Thyroid gland (tissue), 4 donors: ENCODE data around the gene KLHDC7A. TPM values are rescaled to one million over a fixed set of nuclear protein-coding genes. Genes with fewer than 3 reads are reported as not detected.

Experiments
- DNase-seq, 2 donors: peaks; one replicate each; pipeline ENCODE4 v3.0.0-alpha.2; 2019
- H3K27ac ChIP-seq, 3 donors: fragments of 200-600 bp; sonication (generic); 1 replicate in 2 of 3; 2 replicates in 1 of 3; pipeline ENCODE4 v1.5.1; 2016 to 2019; ENCODE audit warnings: mild to moderate bottlenecking in 1 of 3, moderate library complexity in 1 of 3
- H3K27me3 ChIP-seq: fragments of 200-600 bp; sonication (generic); one replicate; pipeline ENCODE4 v1.5.1; 2019
- H3K36me3 ChIP-seq, 2 donors: fragments of 200-600 bp; sonication (generic); one replicate each; pipeline ENCODE4 v1.5.1; 2016 to 2019
- H3K4me1 ChIP-seq, 2 donors: fragments of 200-600 bp; sonication (generic); one replicate each; pipeline ENCODE4 v1.5.1; 2017 to 2019
- H3K4me3 ChIP-seq, 3 donors: fragments of 200-600 bp; sonication (generic); replicated peaks in 1 of 3; 1 replicate in 2 of 3; 2 replicates in 1 of 3; pipeline ENCODE4 v1.5.1; 2016; ENCODE audit warnings: mild to moderate bottlenecking in 1 of 3
- H3K9me3 ChIP-seq: fragments of 200-600 bp; sonication (generic); one replicate; pipeline ENCODE4 v1.5.1; 2017
- CTCF ChIP-seq, 6 experiments: fragments of 200-600 bp in 3 of 6; fragments of 450-650 bp in 3 of 6; sonication (generic) in 3 of 6; IDR thresholded peaks; one replicate each; pipeline ENCODE4 v1.5.1; 2016 to 2019; ENCODE audit warnings: antibody characterized with exemption in 6 of 6, mild to moderate bottlenecking in 2 of 6, inconsistent platforms in 1 of 6, moderate library complexity in 1 of 6
- POLR2A ChIP-seq, 2 donors: fragments of 450-650 bp; IDR thresholded peaks; one replicate each; pipeline ENCODE4 v1.6.1; 2017; ENCODE audit warnings: antibody characterized with exemption in 2 of 2, mild to moderate bottlenecking in 2 of 2, moderate library complexity in 1 of 2
- WGBS, 2 donors: methylation state at CpG; one replicate each; pipeline ENCODE4 v1.1.5; 2017; 5-methylcytosine and 5-hydroxymethylcytosine counted together
- intact Hi-C: fragments of 100-400 bp; cut with DNase I; formaldehyde crosslinking; loops from one replicate; pipeline ENCODE4 v1.15.1; 2023
- total RNA-seq, 4 donors: library from RNA; depleted of rRNA; stranded (reverse); fragments of >200 nt; gene quantifications; one replicate each; pipeline ENCODE4 v1.2.3, GENCODE V29; 2016

Gene KLHDC7A
- total RNA-seq, 4 donors from 2014 or later = 0.40 to 9.9 (median 4.7) TPM

DNA sequence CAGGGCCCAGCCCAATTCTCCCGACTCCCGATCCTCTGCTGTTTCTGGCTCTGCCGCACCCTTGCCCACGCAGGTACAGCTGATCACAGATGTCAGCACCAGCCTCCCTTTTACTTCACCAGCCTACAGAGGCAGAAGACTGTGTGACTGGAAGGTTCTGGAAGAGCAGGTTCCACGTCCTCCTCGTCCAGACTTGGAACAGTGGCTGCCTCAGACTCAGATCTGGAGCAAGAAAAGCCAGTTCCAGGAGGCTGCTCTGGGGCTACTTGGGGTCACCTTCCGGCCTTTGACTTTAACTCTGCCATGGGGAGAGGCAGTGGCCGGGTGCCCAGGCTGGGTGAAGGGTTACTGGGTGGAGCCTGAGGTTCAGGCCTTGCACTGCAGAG is 16.1 kb upstream of the KLHDC7A start:
- 54 to 62% methylated on average over 8 of the region's 8 CpGs for WGBS, 2 donors
- Histone ChIP-seq H3K4me1 (no peaks in the 10 kb centered on the region), H3K36me3 (no peaks in the 10 kb centered on the region), H3K27me3 (no peaks in the 10 kb centered on the region), H3K4me3 (no peak overlapping the region), H3K27ac (peak overlapping the region in 1 of 3 donors; percentile 51), H3K9me3 (no peaks in the 10 kb centered on the region)
- intact Hi-C loops = no loop called here
- TF ChIP-seq CTCF (IDR thresholded peaks at IDR 0.05) (no peak), POLR2A (IDR thresholded peaks at IDR 0.05) (no peak)
- peak; percentile 61 to 70 for DNase-seq

- H3K4me3 ChIP-seq = no peak overlapping the region
- no peak for TF ChIP-seq CTCF (IDR thresholded peaks at IDR 0.05)
- TF ChIP-seq POLR2A (IDR thresholded peaks at IDR 0.05) = no peak
- WGBS, 2 donors = 76 to 79% methylated on average over 7 of the region's 7 CpGs
- H3K9me3 ChIP-seq = no peaks in the 10 kb centered on the region
- no peaks in the 10 kb centered on the region for H3K4me1 ChIP-seq
- H3K27me3 ChIP-seq = no peaks in the 10 kb centered on the region
- H3K36me3 ChIP-seq = no peaks in the 10 kb centered on the region
- DNase-seq = no peak
- H3K27ac ChIP-seq = no peak overlapping the region
- intact Hi-C loops = no loop called here
Measured at GRCh38 chr1:18466676-18467075, 14.1 kb upstream of the KLHDC7A start.

DNA sequence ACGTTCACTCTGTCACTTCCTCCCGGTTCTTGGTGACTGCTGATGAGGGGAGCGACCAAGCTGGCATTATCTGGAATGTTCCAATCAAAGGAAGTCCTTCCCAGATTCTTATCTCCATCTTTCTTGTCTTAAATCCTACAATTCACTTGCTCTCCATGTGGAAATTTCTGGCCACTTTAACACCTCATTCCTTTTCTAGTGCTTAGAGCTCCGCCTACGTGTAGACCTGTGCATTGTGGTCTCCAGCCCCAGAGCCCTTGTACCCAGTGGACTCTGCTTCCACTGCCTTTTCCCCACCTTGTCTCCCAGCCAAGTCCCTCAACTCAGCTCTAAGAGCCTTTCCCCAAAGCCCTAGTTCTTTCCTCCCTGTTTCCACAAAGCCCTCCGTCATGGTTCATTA is 12.2 kb upstream of the KLHDC7A start:
- Histone ChIP-seq H3K4me1 (no peaks in the 10 kb centered on the region), H3K27ac (no peak overlapping the region), H3K36me3 (no peaks in the 10 kb centered on the region), H3K27me3 (no peaks in the 10 kb centered on the region), H3K9me3 (no peaks in the 10 kb centered on the region), H3K4me3 (no peak overlapping the region)
- TF ChIP-seq POLR2A (IDR thresholded peaks at IDR 0.05) (no peak), CTCF (IDR thresholded peaks at IDR 0.05) (no peak)
- no peak for DNase-seq
- 79% methylated on average over 6 of the region's 6 CpGs for WGBS, 2 donors
- intact Hi-C loops = no loop called here

DNA sequence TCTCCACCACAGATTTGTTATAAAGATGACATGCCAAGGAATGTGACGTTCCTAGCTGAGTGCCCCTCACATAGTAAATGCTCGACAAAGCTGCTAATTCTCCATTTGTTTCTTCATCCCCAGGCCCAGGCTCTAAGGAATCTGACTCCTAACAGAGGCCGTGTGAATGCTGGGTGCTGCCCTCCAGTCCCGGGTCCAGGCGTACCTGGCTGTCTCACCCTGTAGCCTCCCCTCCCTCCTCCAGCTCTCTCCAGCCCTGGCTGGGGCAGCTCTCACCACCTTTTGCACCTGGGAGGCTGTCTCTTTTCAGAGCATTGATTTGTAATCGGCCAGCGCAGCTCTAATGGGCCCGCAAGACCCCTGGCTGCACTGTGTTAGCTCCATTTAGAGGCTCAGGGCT is 11.2 kb upstream of the KLHDC7A start:
- Histone ChIP-seq H3K9me3 (no peaks in the 10 kb centered on the region), H3K36me3 (no peaks in the 10 kb centered on the region), H3K4me3 (no peak overlapping the region), H3K27me3 (no peaks in the 10 kb centered on the region), H3K4me1 (no peaks in the 10 kb centered on the region), H3K27ac (no peak overlapping the region)
- DNase-seq = no peak
- intact Hi-C loops = no loop called here
- TF ChIP-seq POLR2A (IDR thresholded peaks at IDR 0.05) = no peak
- TF ChIP-seq CTCF (IDR thresholded peaks at IDR 0.05) = no peak
- WGBS, 2 donors = 73 to 81% methylated on average over 5 to 8 of the region's 8 CpGs

DNA sequence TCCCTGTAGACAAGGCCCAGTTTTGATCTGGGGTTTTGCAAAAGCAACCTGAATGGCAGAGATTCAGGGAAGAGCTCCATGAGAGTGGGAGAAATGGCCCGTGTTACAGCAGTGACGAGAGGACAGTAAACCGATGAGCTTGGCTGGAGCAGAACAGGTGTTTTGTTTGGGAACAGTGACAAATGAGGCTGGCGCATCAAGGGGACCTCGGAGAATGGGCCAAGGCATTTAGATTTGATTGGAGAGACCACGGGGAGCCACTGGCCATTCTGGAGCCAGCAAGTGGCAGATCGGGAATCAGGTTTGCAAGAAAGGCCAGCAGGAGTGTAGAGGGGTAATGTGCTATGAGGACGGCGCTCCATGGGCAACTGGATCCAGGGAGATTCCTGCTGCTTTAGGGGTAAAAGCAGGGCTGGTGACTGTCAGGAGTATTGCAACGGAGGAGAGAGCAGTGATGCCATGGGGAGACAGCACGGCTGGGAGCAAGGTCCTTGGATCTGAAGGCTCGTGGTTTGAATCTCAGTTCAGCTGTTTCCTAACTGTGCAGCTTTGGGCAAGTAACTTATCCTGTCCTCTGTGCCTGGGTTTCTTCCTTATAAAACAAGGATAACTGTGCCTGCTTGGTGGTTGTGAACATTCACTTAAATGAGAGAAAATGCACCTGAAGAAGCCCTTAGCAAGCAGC is 9.9 kb upstream of the KLHDC7A start:
- no peaks in the 10 kb centered on the region for H3K9me3 ChIP-seq
- TF ChIP-seq POLR2A (IDR thresholded peaks at IDR 0.05) (no peak), CTCF (IDR thresholded peaks at IDR 0.05) (no peak)
- no peak overlapping the region for H3K4me3 ChIP-seq
- no peaks in the 10 kb centered on the region for H3K27me3 ChIP-seq
- WGBS, 2 donors = 69 to 73% methylated on average over 12 of the region's 12 CpGs
- H3K27ac ChIP-seq = no peak overlapping the region
- intact Hi-C loops = no loop called here
- no peak for DNase-seq
- no peaks in the 10 kb centered on the region for H3K36me3 ChIP-seq
- H3K4me1 ChIP-seq = no peaks in the 10 kb centered on the region
